DND-41 (cell line): Measurements from ENCODE around the gene ARL8B.

Experiments
- ATAC-seq: fragments of 200-7000 bp; cut with Tn5 transposase; 3 replicates; pipeline ENCODE4 v1.9.1; 2021; ENCODE audit warnings: low read depth; ENCODE audit not compliant: insufficient read depth
- DNase-seq: peaks from one replicate; pipeline ENCODE4 v3.0.0-alpha.2; 2020
- H2AFZ ChIP-seq: 2 replicates; pipeline ENCODE4 v1.6.0; 2012; ENCODE audit warnings: low read depth, low read length
- H3K27ac ChIP-seq: 2 replicates; pipeline ENCODE4 v1.5.1; 2012; ENCODE audit warnings: low read length, inconsistent platforms
- H3K27me3 ChIP-seq: fragments of 200-600 bp; sonication (generic); 2 replicates; pipeline ENCODE4 v1.6.0; 2012; ENCODE audit warnings: low read length, mild to moderate bottlenecking, inconsistent platforms; ENCODE audit not compliant: insufficient read depth, poor library complexity
- H3K36me3 ChIP-seq: 2 replicates; pipeline ENCODE4 v1.5.1; 2012; ENCODE audit warnings: low read length, inconsistent platforms; ENCODE audit not compliant: insufficient read depth
- H3K4me1 ChIP-seq: 2 replicates; pipeline ENCODE4 v1.5.1; 2012; ENCODE audit warnings: mild to moderate bottlenecking, low read length; ENCODE audit not compliant: insufficient read depth
- H3K4me2 ChIP-seq: 2 replicates; pipeline ENCODE4 v1.6.0; 2012; ENCODE audit warnings: mild to moderate bottlenecking, moderate library complexity, low read length, inconsistent platforms; ENCODE audit not compliant: insufficient read depth
- H3K4me3 ChIP-seq, 2 experiments: fragments of 200-600 bp in 1 of 2; shearing (Covaris generic) in 1 of 2; 2 replicates each; pipeline ENCODE4 v1.5.1; 2012 to 2016; ENCODE audit warnings: inconsistent platforms in 2 of 2, low read length in 2 of 2, mild to moderate bottlenecking in 2 of 2, low read depth in 1 of 2, moderate library complexity in 1 of 2
- H3K79me2 ChIP-seq: 2 replicates; pipeline ENCODE4 v1.6.0; 2012; ENCODE audit warnings: low read length, inconsistent platforms; ENCODE audit not compliant: insufficient read depth
- H3K9ac ChIP-seq: 2 replicates; pipeline ENCODE4 v1.6.0; 2012; ENCODE audit warnings: low read depth, mild to moderate bottlenecking, inconsistent platforms, low read length, moderate library complexity
- H3K9me3 ChIP-seq: 2 replicates; pipeline ENCODE4 v1.5.1; 2012; ENCODE audit warnings: low read length, moderate library complexity, mild to moderate bottlenecking, inconsistent platforms; ENCODE audit not compliant: insufficient read depth, severe bottlenecking
- H4K20me1 ChIP-seq: 2 replicates; pipeline ENCODE4 v1.6.0; 2012; ENCODE audit warnings: low read length; ENCODE audit not compliant: insufficient read depth
- EZH2 ChIP-seq: IDR thresholded peaks from 3 replicates; pipeline ENCODE4 v1.6.1; 2012; ENCODE audit warnings: borderline replicate concordance, low read depth, mild to moderate bottlenecking, moderate library complexity, low read length, inconsistent platforms; ENCODE audit not compliant: severe bottlenecking
- TF ChIP-seq, protein P1 (sequence below): IDR thresholded peaks from 2 replicates; pipeline ENCODE4 v1.5.1; 2012; ENCODE audit warnings: borderline replicate concordance, low read length, moderate library complexity, mild to moderate bottlenecking; ENCODE audit not compliant: poor library complexity, severe bottlenecking; ENCODE audit errors: extremely low read depth

ARL8B gene

GRCh38 chr3:5194341-5194740 lies 72.2 kb downstream of the ARL8B start:
- peaks cover 91% of the 10 kb centered on the region for H3K79me2 ChIP-seq
- H3K9me3 ChIP-seq: no peaks in the 10 kb centered on the region
- DNase-seq: no peak
- peaks cover 89% of the 10 kb centered on the region for H3K4me1 ChIP-seq
- H4K20me1 ChIP-seq: peaks cover 7% of the 10 kb centered on the region; the same call in 1 of the 2 replicates
- peak overlapping the region in 1 of 2 experiments; percentile 42; a peak in 1 of 4 replicates for H3K4me3 ChIP-seq
- ATAC-seq: no peak
- peak overlapping the region; percentile 94 for H3K27ac ChIP-seq
- H2AFZ ChIP-seq: no peak overlapping the region
- H3K36me3 ChIP-seq: peaks cover 73% of the 10 kb centered on the region
- peak overlapping the region; percentile 51 for H3K9ac ChIP-seq
- H3K4me2 ChIP-seq: peak overlapping the region; percentile 55
- H3K27me3 ChIP-seq: no peaks in the 10 kb centered on the region
- TF ChIP-seq, protein P1, sequence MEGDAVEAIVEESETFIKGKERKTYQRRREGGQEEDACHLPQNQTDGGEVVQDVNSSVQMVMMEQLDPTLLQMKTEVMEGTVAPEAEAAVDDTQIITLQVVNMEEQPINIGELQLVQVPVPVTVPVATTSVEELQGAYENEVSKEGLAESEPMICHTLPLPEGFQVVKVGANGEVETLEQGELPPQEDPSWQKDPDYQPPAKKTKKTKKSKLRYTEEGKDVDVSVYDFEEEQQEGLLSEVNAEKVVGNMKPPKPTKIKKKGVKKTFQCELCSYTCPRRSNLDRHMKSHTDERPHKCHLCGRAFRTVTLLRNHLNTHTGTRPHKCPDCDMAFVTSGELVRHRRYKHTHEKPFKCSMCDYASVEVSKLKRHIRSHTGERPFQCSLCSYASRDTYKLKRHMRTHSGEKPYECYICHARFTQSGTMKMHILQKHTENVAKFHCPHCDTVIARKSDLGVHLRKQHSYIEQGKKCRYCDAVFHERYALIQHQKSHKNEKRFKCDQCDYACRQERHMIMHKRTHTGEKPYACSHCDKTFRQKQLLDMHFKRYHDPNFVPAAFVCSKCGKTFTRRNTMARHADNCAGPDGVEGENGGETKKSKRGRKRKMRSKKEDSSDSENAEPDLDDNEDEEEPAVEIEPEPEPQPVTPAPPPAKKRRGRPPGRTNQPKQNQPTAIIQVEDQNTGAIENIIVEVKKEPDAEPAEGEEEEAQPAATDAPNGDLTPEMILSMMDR: no peak
- TF ChIP-seq EZH2: no peak

GRCh38 chr3:5194801-5195509 lies 72.9 kb downstream of the ARL8B start:
- Histone ChIP-seq H3K9me3 (no peaks in the 10 kb centered on the region), H3K27me3 (no peaks in the 10 kb centered on the region), H3K9ac (peak overlapping the region; percentile 51), H3K4me1 (peaks cover 93% of the 10 kb centered on the region), H3K4me2 (peak overlapping the region; percentile 55), H3K4me3 (peak overlapping the region in 1 of 2 experiments; percentile 42; a peak in 2 of 4 replicates), H3K36me3 (peaks cover 76% of the 10 kb centered on the region), H3K79me2 (peaks cover 91% of the 10 kb centered on the region), H4K20me1 (peaks cover 6% of the 10 kb centered on the region; the same call in 1 of the 2 replicates), H2AFZ (no peak overlapping the region), H3K27ac (peak overlapping the region; percentile 94)
- peak; percentile 58 for DNase-seq
- TF ChIP-seq EZH2: no peak
- TF ChIP-seq, protein P1: no peak
- peak; percentile 52 for ATAC-seq

- Histone ChIP-seq H3K9me3 (no peaks in the 10 kb centered on the region), H3K4me3 (peak overlapping the region in 1 of 2 experiments; percentile 37; a peak in 2 of 4 replicates), H3K27ac (peak overlapping the region; percentile 94), H3K4me1 (peaks cover 89% of the 10 kb centered on the region), H3K36me3 (peaks cover 76% of the 10 kb centered on the region), H4K20me1 (no peaks in the 10 kb centered on the region; the same call in 1 of the 2 replicates), H3K9ac (peak overlapping the region; percentile 51), H3K4me2 (peak overlapping the region; percentile 55), H3K27me3 (no peaks in the 10 kb centered on the region), H3K79me2 (peaks cover 91% of the 10 kb centered on the region), H2AFZ (no peak overlapping the region)
- ATAC-seq (peak; percentile 62), DNase-seq (peak; percentile 84)
- TF ChIP-seq, protein P1: peak; percentile 35
- no peak for TF ChIP-seq EZH2
Measured at GRCh38 chr3:5195605-5196004, 73.5 kb downstream of the ARL8B start.
